NCI-H1105 treated with DMSO at 0.1 percent for 48 hours (cell line): ENCODE results near the gene NR2F1-AS1.

Source experiments
- DNase-seq: peaks from one replicate; lab custom pipeline; 2025; lab: John Stamatoyannopoulos, UW

Gene NR2F1-AS1

DNA sequence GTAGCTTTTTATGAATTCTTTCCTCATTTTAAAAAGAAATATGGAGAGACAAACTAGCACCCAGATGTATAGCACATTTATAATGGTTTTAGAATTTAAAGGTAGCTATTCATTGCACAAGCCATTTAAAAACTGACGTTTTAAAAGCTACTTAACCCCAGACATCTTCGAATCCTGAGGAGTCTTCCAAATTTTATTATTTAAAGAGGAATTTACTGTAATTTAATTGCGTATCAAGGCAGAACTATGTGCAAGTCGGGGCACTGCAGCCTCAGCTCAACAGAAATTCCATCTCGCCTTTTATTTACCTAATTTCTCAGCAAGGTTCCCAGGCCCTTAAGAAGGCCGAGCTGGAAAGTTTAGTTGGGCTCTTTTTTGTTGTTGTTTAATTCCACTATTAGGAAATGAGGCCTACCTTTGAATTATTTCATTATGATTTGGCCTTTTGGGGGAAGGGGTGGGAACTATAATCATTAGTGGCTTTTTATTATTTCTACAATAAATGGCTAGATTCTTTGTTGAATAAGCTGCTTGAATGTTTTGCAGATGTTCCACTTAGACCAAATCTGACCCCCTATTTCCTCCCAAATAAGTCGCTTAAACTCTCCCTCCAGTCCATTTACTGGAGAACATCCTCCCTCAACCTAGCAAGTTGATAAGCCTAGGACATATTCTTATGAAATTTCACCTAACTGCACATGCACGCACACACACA, 22.2 kb upstream of the NR2F1-AS1 start:
- DNase-seq: no peak

DNA sequence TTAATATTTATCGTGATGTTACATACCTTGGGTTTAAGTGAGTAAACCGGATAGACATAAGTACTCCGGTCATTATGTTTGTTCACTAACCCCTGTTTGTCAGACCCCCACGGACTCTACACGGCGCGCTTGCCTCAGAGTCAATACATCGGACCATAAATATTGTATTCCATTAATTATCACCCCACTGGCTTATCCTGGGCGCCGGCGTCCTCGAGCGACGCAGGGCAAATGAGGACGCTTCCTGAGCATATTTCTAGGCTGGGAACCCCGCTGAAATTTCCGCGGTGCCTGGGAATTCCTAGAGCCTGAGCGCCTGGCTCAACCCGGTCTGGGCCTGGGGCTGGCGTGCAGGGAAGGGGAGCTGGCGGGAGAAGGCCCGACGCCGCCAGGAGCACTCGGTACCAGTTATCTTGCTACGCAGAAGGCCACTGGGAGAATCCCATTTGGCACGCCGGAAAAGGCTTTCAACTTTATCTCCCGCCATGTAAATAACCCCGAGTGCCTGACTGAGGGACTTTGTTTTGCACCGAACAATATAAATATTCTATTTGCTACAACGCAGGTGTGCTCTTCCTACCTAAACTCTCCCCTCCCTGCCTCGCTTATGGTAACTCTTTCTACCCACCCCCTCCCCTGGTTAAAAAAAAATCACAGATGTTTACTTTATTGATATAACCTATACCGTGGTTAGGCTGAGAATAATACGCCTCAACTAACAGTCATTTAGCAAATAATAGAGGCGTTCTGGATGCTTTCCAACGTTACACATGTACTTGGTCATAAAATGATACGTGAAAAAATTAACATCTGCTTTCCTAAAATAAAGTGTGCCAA, 21.4 kb upstream of the NR2F1-AS1 start:
- peak; percentile 70 for DNase-seq

DNA sequence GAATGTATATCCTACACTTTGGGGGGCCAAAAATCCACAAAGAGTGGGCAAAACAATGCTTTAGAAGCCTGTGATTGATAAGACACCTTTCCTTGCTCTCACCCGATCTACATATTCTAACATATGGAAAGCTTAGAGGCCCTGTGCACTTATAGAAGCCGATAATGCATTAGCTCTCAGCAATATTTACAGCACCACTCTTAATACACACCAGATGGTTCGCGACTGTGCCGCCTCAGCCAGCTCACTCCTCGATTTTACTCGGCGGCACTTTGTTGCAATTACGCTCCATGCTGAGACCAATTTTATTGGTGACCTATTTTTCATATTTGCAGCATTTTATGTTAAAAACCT, 20.8 kb upstream of the NR2F1-AS1 start:
- peak; percentile 13 for DNase-seq

DNA sequence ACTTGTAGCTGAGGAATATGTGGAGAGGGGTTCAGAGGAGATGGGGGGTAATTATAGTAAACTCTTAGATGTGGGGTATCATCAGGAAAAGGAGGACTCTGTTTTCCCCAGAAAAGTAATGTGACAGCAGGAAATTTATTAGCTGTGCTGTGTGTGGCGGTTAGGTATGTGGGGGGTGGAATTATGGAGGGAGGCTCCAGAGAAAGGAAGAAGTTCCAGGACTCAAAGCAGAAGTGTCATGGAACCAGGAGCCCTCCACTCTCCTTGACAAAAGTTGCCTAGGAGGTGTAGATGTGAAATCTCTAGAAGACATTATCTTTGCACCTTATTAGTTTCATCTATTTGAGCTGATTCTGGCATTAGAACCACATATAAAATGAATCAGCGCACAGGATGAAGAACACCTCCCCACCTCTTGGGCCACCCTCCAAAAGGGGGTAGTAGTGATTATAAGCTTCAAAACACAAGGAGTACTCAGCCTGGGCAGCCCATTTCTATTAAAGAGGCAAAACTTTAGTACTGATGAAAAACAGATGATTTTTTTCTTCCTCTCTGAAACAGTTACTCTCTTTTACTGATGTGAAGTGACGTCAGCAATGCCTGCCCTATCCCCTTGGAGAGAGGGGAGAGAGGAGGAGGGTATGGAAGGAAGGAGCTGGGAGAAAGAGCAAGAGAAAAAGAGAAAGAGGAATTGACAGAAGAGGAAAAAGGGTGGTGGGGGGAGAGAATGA, 20.2 kb upstream of the NR2F1-AS1 start:
- DNase-seq: no peak

- DNase-seq: no peak
These were observed 19.5 kb upstream of the NR2F1-AS1 start for GRCh38 chr5:93600409-93601070.

- DNase-seq: no peak
These were observed 18.5 kb upstream of the NR2F1-AS1 start for GRCh38 chr5:93599399-93600120.

GRCh38 chr5:93599001-93599379, 18.0 kb upstream of the NR2F1-AS1 start:
- no peak for DNase-seq

DNA sequence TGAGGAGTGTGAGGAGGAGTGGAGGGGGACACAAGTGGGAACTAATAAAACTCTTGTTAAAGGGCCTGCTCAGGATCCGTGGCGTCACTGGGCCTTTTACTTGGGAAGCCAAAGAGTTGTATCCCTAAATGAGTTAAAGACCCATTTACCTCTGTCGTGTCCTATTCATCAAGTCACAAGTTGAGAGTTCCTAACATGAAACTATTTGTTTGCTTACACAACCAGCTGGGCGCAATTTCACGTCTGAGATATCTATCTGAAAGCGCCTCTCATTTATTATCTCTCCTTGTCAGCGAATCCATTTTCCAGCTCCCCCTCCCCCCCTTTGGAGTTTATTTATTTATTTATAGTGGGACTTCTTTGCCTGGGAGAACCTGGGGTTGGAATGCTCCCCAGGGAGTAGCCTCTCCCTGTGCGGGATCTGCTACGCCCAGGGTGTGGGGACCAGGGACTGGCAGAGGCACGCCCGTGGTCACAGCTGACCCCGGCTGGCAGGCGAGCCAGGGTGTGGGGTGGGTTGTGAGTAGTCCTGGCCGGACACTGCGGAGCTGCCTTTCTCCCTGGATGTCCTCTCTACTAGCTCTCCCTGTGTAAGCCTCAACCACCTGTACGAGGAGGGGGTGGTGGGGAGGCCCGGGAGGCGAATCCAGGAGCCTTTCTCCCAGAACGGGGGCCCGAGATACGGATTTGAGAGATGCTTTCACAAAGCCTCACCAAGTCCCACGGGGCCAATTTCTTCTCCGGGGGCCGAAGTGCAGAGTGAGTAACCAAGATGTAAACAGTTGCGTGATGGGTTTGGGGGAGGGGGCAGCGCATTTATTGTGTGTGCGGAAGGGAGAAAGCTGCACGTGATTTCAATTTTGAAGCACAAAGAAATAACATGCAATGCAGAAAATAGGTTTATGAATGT, 17.3 kb upstream of the NR2F1-AS1 start:
- DNase-seq: no peak

DNA sequence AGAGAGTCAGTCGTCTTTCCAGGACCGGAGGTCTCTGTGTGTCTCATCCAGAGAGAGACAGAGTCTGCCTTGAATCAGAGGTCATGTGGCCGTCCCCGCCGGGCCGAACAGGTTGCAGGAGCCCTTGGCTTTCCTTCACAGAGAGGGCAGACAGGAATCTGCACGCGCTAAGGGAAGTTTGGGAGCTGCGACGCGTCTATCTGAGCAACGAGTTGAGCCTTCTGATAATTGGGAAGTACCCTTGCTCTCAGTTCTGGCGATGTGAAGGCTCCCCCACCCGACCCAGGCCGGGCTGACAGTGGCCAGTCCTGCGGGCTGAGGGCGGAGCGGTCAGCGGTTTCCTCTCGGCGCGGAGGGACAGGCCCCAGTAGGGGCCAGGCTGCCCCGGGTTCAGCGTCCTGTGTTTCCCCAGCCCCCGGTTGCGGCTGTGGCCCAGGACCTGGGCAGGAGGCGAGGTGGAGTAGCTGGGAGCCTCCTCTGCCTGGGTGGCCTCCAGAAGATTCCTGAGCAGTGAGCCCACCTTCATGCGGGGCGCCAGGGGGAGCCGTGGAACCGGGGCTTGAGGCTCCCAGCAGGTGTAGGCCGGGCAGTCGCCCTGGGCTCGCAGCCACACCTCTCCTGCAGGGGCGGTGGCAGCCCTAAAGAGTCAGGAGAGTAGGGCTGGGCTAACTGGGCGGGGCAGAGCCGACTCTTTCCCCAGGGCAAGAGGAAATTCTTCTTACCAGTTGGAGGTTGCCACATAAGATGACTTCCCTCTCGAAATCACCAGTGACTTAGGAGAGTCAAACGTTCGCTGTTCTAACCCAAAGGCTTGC, 15.9 kb upstream of the NR2F1-AS1 start:
- no peak for DNase-seq

DNA sequence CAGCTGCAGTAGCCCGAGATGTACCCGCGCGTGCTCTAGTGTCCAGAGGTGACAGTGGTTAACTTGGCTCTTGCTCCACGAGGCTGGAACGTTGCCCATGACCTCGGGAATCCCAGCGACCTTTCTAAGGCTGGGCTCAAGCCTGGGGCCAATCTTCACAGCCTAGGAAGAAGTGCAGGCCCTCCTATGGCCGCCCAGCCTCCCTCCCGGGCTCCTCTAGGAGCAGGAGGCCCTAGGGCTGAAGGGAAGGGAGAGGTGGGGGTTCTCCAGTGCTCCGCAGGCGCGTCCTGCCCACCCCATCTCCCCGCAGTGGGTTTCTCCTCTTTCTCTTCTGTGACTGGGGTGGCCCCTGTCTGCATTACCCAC, 15.3 kb upstream of the NR2F1-AS1 start:
- DNase-seq: no peak

GRCh38 chr5:93595420-93596147, 14.6 kb upstream of the NR2F1-AS1 start:
- DNase-seq: no peak

DNA sequence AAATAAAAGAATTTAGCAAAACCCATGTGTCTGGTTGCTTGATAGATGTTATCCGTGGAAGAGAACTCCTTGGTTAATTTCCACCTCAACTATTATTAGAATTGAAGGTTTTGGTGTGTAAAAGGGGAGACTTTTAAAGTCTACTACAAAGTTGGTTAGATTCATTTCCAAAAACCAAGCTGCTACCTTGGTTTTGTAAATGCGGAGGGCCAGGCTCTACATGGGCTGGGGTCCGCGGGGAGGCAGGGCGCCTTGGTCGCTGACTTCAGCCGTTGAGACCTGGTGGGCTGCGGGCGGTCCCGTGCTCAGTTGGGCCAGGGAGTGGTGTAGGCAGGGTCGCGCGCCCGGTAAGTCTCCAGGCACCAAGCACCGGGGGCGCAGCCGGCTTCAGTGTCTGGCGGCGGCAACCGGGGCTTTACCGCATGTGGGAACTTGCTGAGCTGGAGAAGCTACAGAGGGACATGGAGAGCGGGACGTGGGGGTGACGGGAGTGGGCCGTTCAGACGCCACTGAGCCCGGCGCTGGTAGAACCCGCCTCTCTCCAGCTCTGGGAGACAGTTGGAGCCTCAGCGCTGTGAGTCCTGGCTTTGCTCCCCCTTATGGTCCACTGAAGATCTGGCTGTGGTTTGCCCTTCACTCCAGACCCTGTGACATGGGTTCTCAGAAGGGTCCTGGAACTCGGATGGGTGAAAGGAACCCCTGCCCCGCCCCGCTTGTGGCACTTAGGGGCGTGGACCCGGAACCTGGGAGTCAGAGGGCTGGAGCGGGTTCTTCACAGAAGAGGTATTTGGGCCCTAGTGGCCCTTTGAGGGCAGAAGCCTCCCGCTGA, 13.8 kb upstream of the NR2F1-AS1 start:
- DNase-seq: no peak

- no peak for DNase-seq
These were observed 12.6 kb upstream of the NR2F1-AS1 start for GRCh38 chr5:93593476-93594131.

GRCh38 chr5:93592883-93593282, 11.9 kb upstream of the NR2F1-AS1 start:
- no peak for DNase-seq

DNA sequence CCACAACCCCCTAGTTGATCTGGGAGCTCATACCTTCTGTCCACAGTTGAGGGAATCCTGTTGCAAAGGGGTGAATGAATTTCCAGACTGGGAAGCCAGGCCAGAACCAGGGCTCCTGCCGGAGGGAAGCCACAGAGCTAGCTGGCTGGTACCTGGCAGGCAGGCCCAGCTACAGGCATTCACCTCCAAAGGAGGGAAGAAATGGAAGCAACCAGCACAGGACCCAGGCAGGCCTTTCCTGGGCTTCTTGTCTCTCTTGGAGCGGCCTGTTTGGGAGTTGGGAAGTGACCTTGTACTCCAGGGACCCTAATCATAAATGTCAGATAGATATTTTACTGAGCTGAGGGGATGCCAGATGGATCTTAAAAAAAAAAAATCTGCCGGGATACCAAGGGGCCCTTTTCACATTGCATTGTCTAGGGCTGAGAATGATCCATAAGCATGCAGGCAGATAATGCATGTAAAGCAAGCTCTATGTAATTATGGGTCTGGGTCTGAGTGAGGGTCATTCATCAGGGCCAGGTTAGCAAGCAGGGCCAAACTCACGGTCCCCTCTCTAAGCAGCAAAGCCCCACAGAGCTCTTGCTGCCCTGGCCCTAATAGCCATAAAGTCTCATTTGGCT, 10.4 kb upstream of the NR2F1-AS1 start:
- DNase-seq: no peak

- no peak for DNase-seq
These were observed 9.5 kb upstream of the NR2F1-AS1 start for GRCh38 chr5:93590493-93590892.

GRCh38 chr5:93589829-93590215, 8.8 kb upstream of the NR2F1-AS1 start:
- no peak for DNase-seq
